Measurements from ENCODE around the gene FARS2.

DNA sequence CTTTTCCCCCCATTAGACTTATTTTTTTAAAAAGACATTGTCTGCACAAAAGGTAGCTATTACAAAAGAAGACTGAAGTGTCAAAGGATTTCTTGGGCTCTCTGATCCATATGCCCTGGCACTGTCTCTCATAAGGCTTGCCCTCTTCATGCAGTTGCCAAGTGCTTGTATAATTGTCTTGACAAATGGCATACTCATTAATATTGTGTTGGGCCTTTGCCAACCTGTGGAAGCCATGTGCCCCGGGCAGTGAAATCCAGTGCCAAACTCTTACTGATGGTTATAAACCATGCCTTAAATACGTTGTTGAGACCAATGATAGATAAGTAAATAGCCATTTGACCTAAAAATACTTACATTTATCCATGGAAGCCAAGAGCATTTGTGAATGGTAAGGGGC, 98.1 kb downstream of the FARS2 start:
- TF ChIP-seq, protein P1, sequence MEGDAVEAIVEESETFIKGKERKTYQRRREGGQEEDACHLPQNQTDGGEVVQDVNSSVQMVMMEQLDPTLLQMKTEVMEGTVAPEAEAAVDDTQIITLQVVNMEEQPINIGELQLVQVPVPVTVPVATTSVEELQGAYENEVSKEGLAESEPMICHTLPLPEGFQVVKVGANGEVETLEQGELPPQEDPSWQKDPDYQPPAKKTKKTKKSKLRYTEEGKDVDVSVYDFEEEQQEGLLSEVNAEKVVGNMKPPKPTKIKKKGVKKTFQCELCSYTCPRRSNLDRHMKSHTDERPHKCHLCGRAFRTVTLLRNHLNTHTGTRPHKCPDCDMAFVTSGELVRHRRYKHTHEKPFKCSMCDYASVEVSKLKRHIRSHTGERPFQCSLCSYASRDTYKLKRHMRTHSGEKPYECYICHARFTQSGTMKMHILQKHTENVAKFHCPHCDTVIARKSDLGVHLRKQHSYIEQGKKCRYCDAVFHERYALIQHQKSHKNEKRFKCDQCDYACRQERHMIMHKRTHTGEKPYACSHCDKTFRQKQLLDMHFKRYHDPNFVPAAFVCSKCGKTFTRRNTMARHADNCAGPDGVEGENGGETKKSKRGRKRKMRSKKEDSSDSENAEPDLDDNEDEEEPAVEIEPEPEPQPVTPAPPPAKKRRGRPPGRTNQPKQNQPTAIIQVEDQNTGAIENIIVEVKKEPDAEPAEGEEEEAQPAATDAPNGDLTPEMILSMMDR (IDR thresholded peaks at IDR 0.05 in 2 of 3, conservative IDR thresholded peaks at IDR 0.05 in 1 of 3; ENCODE audit: borderline replicate concordance in 1 of 3, insufficient read depth in 1 of 3, low read depth in 2 of 3, low read length in 2 of 3) = no peak
- TF ChIP-seq POLR2AphosphoS5 (IDR thresholded peaks at IDR 0.05; ENCODE audit: low read depth, low read length) (no peak), ZFX (IDR thresholded peaks at IDR 0.05) (no peak), EZH2 (IDR thresholded peaks at IDR 0.05) (no peak), EZH2phosphoT487 (IDR thresholded peaks at IDR 0.05; ENCODE audit: borderline replicate concordance) (no peak), CEBPB (IDR thresholded peaks at IDR 0.05; ENCODE audit: low read depth) (no peak), ELF1 (IDR thresholded peaks at IDR 0.05; ENCODE audit: borderline replicate concordance, low read depth) (no peak)
- TF ChIP-seq, protein P2, sequence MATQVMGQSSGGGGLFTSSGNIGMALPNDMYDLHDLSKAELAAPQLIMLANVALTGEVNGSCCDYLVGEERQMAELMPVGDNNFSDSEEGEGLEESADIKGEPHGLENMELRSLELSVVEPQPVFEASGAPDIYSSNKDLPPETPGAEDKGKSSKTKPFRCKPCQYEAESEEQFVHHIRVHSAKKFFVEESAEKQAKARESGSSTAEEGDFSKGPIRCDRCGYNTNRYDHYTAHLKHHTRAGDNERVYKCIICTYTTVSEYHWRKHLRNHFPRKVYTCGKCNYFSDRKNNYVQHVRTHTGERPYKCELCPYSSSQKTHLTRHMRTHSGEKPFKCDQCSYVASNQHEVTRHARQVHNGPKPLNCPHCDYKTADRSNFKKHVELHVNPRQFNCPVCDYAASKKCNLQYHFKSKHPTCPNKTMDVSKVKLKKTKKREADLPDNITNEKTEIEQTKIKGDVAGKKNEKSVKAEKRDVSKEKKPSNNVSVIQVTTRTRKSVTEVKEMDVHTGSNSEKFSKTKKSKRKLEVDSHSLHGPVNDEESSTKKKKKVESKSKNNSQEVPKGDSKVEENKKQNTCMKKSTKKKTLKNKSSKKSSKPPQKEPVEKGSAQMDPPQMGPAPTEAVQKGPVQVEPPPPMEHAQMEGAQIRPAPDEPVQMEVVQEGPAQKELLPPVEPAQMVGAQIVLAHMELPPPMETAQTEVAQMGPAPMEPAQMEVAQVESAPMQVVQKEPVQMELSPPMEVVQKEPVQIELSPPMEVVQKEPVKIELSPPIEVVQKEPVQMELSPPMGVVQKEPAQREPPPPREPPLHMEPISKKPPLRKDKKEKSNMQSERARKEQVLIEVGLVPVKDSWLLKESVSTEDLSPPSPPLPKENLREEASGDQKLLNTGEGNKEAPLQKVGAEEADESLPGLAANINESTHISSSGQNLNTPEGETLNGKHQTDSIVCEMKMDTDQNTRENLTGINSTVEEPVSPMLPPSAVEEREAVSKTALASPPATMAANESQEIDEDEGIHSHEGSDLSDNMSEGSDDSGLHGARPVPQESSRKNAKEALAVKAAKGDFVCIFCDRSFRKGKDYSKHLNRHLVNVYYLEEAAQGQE (IDR thresholded peaks at IDR 0.05; ENCODE audit: low read depth) = no peak

All from HCT116 (cell line).